K562 treated with DMSO at 1 percent for 12 hours (cell line): ENCODE measurements around the gene HABP4. TPM values are rescaled to one million over a fixed set of nuclear protein-coding genes. Genes with fewer than 3 reads are reported as not detected.

Source experiments
- total RNA-seq: library from RNA; unstranded; fragments of 300-600 nt; gene quantifications from 2 replicates; pipeline ENCODE4 v1.2.3, GENCODE V29; 2022; ENCODE audit not compliant: insufficient read depth

Gene HABP4
- 4.9 and 8.0 TPM in 2 replicates for total RNA-seq

GRCh38 chr9:96449845-96450612, at the start of gene HABP4:
TSS of gene HABP4 (plus strand) at chr9:96450169. CDS start at chr9:96450280, 111 bp downstream.

GRCh38 chr9:96418083-96418919, 31.7 kb upstream of the HABP4 start, which contains the start of gene ZNF367:
TSS of gene ZNF367 (minus strand) at chr9:96418370. CDS start at chr9:96418032, 338 bp downstream.

Other genes starting within 250 kb of the HABP4 start
- 1.0 TPM in 1 of 2 replicates, not detected in the other for gene HSD17B3, start 148.0 kb upstream of the HABP4 start, total RNA-seq
- 23.1 and 35.4 TPM in 2 replicates for gene SLC35D2, start 66.5 kb upstream of the HABP4 start, total RNA-seq
- gene ZNF367, start 31.8 kb upstream of the HABP4 start, total RNA-seq: 3.4 and 9.2 TPM in 2 replicates
- 3.6 and 9.4 TPM in 2 replicates for gene CDC14B, start 169.7 kb downstream of the HABP4 start, total RNA-seq
- 5.4 and 5.7 TPM in 2 replicates for gene PRXL2C, start 205.1 kb downstream of the HABP4 start, total RNA-seq